ENCODE measurements around the gene SEMA4G.

The SEMA4G gene

DNA sequence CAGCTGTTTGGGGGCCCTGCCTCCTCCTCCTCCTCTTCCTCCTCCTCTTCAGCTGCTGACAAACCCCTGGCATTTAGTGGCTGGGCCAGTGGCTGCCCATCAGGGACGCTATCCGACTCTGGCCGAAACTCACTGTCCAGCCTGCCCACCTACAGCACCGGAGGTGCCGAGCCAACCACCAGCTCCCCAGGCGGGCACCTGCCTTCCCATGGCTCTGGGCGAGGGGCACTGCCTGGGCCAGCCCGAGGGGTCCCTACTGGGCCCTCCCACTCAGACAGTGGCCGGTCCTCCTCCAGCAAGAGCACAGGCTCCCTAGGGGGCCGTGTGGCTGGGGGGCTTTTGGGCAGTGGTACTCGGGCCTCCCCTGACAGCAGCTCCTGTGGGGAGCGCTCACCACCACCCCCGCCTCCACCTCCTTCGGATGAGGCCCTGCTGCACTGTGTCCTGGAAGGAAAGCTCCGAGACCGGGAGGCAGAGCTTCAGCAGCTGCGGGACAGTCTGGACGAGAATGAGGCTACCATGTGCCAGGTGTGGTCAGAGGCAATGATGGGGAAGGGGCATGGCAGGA, 34.4 kb downstream of the SEMA4G start:
- Histone ChIP-seq H3K27ac (ENCODE audit: extremely low read depth, low read depth, low read length) (no peak overlapping the region), H3K36me3 (ENCODE audit: control insufficient read depth in 2 of 2, insufficient read depth in 1 of 2, low read length in 2 of 2) (peaks cover 8 to 67% of the 10 kb centered on the region in 2 experiments; a peak in 2 of 3 replicates), H3K9me3 (ENCODE audit: control insufficient read depth, insufficient read depth, low read depth, low read length) (no peaks in the 10 kb centered on the region), H3K4me3 (ENCODE audit: low read depth, low read length) (no peak overlapping the region), H3K4me1 (ENCODE audit: control insufficient read depth, insufficient read depth, low read length) (peaks cover 4% of the 10 kb centered on the region)
- POLR2A ChIA-PET: interaction anchor here (0.8 kb wide), 1 partner anchor 11 kb away, joined by 3 read pairs; no protein-coding TSS in a partner anchor
- TF ChIP-seq ZNF114 (tag by site-specific recombination; IDR thresholded peaks at IDR 0.05) (no peak), GLIS2 (tag by site-specific recombination; IDR thresholded peaks at IDR 0.05) (peak; percentile 49; the same call in 1 of the 2 replicates), ZNF785 (tag by site-specific recombination; IDR thresholded peaks at IDR 0.05) (no peak), ZNF558 (tag by site-specific recombination; IDR thresholded peaks at IDR 0.05) (no peak), ZNF529 (tag by site-specific recombination; IDR thresholded peaks at IDR 0.05; ENCODE audit: insufficient replicate concordance) (no peak), ZNF561 (tag by site-specific recombination; IDR thresholded peaks at IDR 0.05; ENCODE audit: borderline replicate concordance) (no peak), GFI1B (tag by site-specific recombination; IDR thresholded peaks at IDR 0.05) (no peak), ZNF391 (tag by site-specific recombination; IDR thresholded peaks at IDR 0.05; ENCODE audit: borderline replicate concordance, low read depth) (no peak), ZFP69B (tag by site-specific recombination; IDR thresholded peaks at IDR 0.05) (no peak), ZBTB21 (tag by site-specific recombination; IDR thresholded peaks at IDR 0.05) (no peak)
- TF ChIP-seq, protein P1, sequence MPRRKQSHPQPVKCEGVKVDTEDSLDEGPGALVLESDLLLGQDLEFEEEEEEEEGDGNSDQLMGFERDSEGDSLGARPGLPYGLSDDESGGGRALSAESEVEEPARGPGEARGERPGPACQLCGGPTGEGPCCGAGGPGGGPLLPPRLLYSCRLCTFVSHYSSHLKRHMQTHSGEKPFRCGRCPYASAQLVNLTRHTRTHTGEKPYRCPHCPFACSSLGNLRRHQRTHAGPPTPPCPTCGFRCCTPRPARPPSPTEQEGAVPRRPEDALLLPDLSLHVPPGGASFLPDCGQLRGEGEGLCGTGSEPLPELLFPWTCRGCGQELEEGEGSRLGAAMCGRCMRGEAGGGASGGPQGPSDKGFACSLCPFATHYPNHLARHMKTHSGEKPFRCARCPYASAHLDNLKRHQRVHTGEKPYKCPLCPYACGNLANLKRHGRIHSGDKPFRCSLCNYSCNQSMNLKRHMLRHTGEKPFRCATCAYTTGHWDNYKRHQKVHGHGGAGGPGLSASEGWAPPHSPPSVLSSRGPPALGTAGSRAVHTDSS (tag by site-specific recombination; IDR thresholded peaks at IDR 0.05): peak; percentile 59; the same call in 1 of the 2 replicates
- CTCF ChIA-PET: interaction anchor here (0.6 to 4.5 kb wide), 7 partner anchors 8 to 485 kb away, joined by 3 to 32 read pairs (median 5); no protein-coding TSS in a partner anchor

DNA sequence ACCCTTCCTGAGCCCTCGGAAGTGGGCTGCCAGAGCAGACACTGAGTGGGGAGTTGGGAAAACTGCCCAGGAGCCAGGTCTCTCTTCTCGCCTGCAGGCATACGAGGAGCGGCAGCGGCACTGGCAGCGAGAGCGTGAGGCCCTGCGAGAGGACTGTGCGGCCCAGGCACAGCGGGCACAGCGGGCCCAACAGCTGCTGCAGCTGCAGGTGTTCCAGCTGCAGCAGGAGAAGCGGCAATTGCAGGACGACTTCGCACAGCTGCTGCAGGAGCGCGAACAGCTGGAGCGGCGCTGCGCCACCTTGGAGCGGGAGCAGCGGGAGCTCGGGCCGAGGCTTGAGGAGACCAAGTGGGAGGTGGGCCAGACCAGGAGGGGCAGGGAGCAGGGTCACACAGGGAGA, 36.1 kb downstream of the SEMA4G start:
- POLR2A ChIA-PET: interaction anchor here (0.6 to 3.0 kb wide), 2 partner anchors 8 to 22 kb away, joined by 5 to 9 read pairs; no protein-coding TSS in a partner anchor
- Histone ChIP-seq H3K4me1 (ENCODE audit: control insufficient read depth, insufficient read depth, low read length) (peaks cover 4% of the 10 kb centered on the region; the same call in 1 of the 2 replicates), H3K27ac (ENCODE audit: extremely low read depth, low read depth, low read length) (no peak overlapping the region), H3K36me3 (ENCODE audit: control insufficient read depth in 2 of 2, insufficient read depth in 1 of 2, low read length in 2 of 2) (peaks cover 8 to 67% of the 10 kb centered on the region in 2 experiments; a peak in 2 of 3 replicates), H3K4me3 (ENCODE audit: low read depth, low read length) (no peak overlapping the region), H3K9me3 (ENCODE audit: control insufficient read depth, insufficient read depth, low read depth, low read length) (no peaks in the 10 kb centered on the region)
- CTCF ChIA-PET: interaction anchor here (0.7 to 4.5 kb wide), 4 partner anchors 7 to 36 kb away, joined by 3 to 32 read pairs (median 10); partner anchors contain the start of genes PDZD7 and SFXN3
- no peak for TF ChIP-seq ZNF23 (tag by site-specific recombination; IDR thresholded peaks at IDR 0.05; ENCODE audit: borderline replicate concordance)
- TF ChIP-seq, protein P2, sequence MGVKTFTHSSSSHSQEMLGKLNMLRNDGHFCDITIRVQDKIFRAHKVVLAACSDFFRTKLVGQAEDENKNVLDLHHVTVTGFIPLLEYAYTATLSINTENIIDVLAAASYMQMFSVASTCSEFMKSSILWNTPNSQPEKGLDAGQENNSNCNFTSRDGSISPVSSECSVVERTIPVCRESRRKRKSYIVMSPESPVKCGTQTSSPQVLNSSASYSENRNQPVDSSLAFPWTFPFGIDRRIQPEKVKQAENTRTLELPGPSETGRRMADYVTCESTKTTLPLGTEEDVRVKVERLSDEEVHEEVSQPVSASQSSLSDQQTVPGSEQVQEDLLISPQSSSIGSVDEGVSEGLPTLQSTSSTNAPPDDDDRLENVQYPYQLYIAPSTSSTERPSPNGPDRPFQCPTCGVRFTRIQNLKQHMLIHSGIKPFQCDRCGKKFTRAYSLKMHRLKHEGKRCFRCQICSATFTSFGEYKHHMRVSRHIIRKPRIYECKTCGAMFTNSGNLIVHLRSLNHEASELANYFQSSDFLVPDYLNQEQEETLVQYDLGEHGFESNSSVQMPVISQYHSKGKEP (tag by site-specific recombination; IDR thresholded peaks at IDR 0.05): peak; percentile 27; the same call in 1 of the 2 replicates

DNA sequence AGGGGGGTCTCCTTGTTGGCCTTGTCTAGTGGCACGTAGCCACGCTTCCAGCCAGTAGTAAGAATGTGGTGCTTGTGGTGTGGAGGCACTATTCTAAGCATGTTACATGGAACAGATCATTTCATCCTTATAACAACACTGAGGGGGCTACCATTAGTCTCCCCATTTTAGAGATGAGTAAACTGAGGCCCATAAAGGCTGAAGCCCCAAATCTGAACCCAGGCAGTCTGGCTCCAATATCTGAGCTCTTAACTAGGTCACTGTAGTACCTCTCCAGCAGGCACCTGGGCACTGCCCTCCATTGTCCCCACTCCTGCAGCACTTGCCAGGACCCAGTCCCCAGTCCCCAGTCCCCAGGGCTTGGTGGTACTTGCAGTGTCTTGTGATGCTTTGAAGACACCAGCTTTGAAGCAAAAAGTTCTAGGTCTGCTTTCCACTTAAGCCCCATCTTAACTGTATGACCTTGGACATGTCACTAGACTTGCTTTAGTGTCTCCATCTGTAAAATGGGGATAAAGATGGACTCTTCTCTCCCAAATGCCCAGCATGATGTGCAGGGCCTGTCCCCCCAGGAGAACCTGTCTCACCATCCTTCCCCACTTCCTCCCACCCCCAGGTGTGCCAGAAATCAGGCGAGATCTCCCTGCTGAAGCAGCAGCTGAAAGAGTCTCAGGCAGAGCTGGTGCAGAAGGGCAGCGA, 36.7 kb downstream of the SEMA4G start:
- CTCF ChIA-PET: interaction anchor here (0.9 to 4.5 kb wide), 8 partner anchors 8 to 90 kb away, joined by 3 to 32 read pairs (median 5); no protein-coding TSS in a partner anchor

More for the DNA sequence above, 36.7 kb downstream of the SEMA4G start:
- TF ChIP-seq ZNF24 (tag by site-specific recombination; IDR thresholded peaks at IDR 0.05) (no peak), ZNF404 (tag by site-specific recombination; IDR thresholded peaks at IDR 0.05) (no peak), ZNF292 (tag by site-specific recombination; IDR thresholded peaks at IDR 0.05; ENCODE audit: borderline replicate concordance, low read depth) (no peak), ZNF768 (tag by site-specific recombination; IDR thresholded peaks at IDR 0.05) (no peak), ZNF324 (tag by site-specific recombination; IDR thresholded peaks at IDR 0.05) (no peak), HOXA7 (CRISPR knock-in tag; IDR thresholded peaks at IDR 0.05; ENCODE audit: borderline replicate concordance) (no peak)
- TF ChIP-seq, protein P3, sequence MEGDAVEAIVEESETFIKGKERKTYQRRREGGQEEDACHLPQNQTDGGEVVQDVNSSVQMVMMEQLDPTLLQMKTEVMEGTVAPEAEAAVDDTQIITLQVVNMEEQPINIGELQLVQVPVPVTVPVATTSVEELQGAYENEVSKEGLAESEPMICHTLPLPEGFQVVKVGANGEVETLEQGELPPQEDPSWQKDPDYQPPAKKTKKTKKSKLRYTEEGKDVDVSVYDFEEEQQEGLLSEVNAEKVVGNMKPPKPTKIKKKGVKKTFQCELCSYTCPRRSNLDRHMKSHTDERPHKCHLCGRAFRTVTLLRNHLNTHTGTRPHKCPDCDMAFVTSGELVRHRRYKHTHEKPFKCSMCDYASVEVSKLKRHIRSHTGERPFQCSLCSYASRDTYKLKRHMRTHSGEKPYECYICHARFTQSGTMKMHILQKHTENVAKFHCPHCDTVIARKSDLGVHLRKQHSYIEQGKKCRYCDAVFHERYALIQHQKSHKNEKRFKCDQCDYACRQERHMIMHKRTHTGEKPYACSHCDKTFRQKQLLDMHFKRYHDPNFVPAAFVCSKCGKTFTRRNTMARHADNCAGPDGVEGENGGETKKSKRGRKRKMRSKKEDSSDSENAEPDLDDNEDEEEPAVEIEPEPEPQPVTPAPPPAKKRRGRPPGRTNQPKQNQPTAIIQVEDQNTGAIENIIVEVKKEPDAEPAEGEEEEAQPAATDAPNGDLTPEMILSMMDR (tag by site-specific recombination; IDR thresholded peaks at IDR 0.05): no peak
- TF ChIP-seq, protein P4, sequence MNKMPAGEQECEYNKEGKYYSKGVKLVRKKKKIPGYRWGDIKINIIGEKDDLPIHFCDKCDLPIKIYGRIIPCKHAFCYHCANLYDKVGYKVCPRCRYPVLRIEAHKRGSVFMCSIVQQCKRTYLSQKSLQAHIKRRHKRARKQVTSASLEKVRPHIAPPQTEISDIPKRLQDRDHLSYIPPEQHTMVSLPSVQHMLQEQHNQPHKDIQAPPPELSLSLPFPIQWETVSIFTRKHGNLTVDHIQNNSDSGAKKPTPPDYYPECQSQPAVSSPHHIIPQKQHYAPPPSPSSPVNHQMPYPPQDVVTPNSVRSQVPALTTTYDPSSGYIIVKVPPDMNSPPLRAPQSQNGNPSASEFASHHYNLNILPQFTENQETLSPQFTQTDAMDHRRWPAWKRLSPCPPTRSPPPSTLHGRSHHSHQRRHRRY (tag by site-specific recombination; IDR thresholded peaks at IDR 0.05): no peak
- Histone ChIP-seq H3K9me3 (ENCODE audit: control insufficient read depth, insufficient read depth, low read depth, low read length) (no peaks in the 10 kb centered on the region), H3K4me1 (ENCODE audit: control insufficient read depth, insufficient read depth, low read length) (peaks cover 4% of the 10 kb centered on the region; the same call in 1 of the 2 replicates), H3K27ac (ENCODE audit: extremely low read depth, low read depth, low read length) (no peak overlapping the region), H3K4me3 (ENCODE audit: low read depth, low read length) (no peak overlapping the region), H3K36me3 (ENCODE audit: control insufficient read depth in 2 of 2, insufficient read depth in 1 of 2, low read length in 2 of 2) (peaks cover 8 to 67% of the 10 kb centered on the region in 2 experiments; a peak in 2 of 3 replicates)
- POLR2A ChIA-PET: interaction anchor here (3.0 kb wide), 1 partner anchor 9 kb away, joined by 9 read pairs; no protein-coding TSS in a partner anchor

Measured in HEK293 (cell line).